MG63 (cell line): Measurements from ENCODE around the gene BMP7. TPM values are rescaled to one million over a fixed set of nuclear protein-coding genes. Genes with fewer than 3 reads are reported as not detected.
"Not testable (repeated sequence)": the region's sequence is repeated elsewhere in the genome, so short reads cannot be mapped to it uniquely, and the experiment has no call there.

Experiments used
- DNase-seq: peaks from one replicate; pipeline ENCODE4 v3.0.0-alpha.2; 2020
- H3K27me3 ChIP-seq: fragments of 250-450 bp; sonication (Bioruptor Pico); 2 replicates; pipeline ENCODE4 v1.5.1; 2020; ENCODE audit warnings: mild to moderate bottlenecking, moderate library complexity
- H3K36me3 ChIP-seq: fragments of 250-450 bp; sonication (Bioruptor Pico); 2 replicates; pipeline ENCODE4 v1.5.1; 2020; ENCODE audit warnings: mild to moderate bottlenecking, moderate library complexity
- H3K4me3 ChIP-seq: fragments of 250-450 bp; sonication (Bioruptor Pico); 2 replicates; pipeline ENCODE4 v1.5.1; 2020; ENCODE audit warnings: mild to moderate bottlenecking, moderate library complexity
- H3K9me3 ChIP-seq: fragments of 250-450 bp; sonication (Bioruptor Pico); 2 replicates; pipeline ENCODE4 v1.5.1; 2020; ENCODE audit warnings: mild to moderate bottlenecking, moderate library complexity
- total RNA-seq: library from RNA; depleted of rRNA; stranded (reverse); fragments of >200 nt; shearing (Covaris generic); gene quantifications from 2 replicates; pipeline ENCODE4 v1.2.3, GENCODE V29; 2014; ENCODE audit warnings: low replicate concordance

BMP7 gene
- total RNA-seq, 1 experiment from 2014 or later: 10.7 TPM

DNA sequence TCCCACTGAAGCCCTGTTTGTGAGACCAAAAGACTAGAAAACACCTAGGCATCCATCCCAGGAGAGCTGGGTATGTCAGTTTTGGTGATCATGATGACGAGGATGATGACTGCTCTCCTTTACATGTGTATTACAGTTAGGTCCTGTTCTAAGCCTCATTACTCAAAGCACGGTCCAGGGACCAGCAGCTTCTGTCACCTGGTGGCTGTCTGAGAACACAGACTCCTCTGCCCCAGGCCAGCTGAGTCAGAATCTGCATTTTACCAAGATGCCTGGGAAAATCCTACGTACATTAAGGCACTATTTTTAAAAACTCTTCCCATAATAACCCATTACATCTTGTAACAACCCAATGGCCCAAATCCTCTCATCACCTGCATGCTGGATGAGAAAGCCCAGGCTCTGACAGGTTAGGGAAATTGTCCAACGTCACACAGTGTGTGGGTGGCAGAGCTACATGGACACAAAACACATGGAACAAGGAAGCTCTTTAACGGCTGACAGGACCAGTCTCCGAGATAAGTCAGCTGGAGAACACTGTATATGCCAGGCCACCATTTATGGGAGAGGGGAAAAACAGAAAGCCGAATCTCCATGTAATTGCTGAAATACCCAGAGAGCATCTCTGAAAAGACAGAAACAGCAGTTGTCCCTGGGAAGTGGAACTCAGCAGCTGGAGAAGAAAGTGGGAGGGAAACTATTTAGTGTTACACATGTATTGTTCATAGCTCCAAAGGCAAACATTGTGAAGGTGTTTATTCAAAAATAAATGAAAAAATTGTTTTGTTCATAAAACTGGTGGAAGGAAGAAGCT is 65.4 kb downstream of the BMP7 start:
- Histone ChIP-seq H3K36me3 (peaks cover 4% of the 10 kb centered on the region; the same call in 1 of the 2 replicates), H3K27me3 (no peaks in the 10 kb centered on the region), H3K4me3 (no peak overlapping the region), H3K9me3 (no peaks in the 10 kb centered on the region)
- no peak for DNase-seq

DNA sequence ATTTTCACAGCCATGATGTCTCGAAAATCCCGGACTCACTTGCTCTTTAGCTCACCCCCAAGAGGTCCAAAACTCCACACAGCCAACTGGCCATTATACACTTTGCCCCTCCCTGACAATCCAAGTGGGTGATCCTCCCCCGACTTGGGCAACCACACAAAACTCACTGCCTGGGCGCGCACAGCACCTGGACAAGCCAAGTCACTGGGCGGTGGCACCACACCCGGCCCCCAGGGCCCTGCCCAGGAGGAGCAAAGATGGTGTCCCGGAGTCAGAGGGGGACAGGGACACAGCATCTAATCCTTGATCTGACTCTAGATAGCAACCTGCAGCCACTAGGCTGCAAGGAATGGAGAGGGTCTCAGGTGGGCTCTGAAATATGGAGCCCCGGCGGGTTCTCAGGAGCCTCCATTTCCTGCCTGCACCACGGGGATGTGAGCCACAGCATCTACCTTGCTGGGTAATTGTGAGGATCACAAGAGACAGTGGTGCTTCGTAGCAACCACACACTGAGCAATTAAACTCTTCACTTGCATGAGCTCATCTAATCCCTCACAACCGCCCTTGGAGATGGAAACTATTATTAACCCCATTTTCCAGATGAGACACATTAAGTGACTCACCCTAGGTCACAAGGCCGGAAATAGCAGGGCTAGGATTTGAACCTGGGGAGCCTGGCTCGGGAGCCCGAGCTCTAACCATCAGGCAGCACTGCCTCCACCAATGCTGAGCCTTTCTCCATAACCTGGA is 66.6 kb downstream of the BMP7 start:
- H3K4me3 ChIP-seq: no peak overlapping the region
- H3K27me3 ChIP-seq: no peaks in the 10 kb centered on the region
- no peaks in the 10 kb centered on the region for H3K9me3 ChIP-seq
- DNase-seq: no peak
- H3K36me3 ChIP-seq: peaks cover 2% of the 10 kb centered on the region; the same call in 1 of the 2 replicates

DNA sequence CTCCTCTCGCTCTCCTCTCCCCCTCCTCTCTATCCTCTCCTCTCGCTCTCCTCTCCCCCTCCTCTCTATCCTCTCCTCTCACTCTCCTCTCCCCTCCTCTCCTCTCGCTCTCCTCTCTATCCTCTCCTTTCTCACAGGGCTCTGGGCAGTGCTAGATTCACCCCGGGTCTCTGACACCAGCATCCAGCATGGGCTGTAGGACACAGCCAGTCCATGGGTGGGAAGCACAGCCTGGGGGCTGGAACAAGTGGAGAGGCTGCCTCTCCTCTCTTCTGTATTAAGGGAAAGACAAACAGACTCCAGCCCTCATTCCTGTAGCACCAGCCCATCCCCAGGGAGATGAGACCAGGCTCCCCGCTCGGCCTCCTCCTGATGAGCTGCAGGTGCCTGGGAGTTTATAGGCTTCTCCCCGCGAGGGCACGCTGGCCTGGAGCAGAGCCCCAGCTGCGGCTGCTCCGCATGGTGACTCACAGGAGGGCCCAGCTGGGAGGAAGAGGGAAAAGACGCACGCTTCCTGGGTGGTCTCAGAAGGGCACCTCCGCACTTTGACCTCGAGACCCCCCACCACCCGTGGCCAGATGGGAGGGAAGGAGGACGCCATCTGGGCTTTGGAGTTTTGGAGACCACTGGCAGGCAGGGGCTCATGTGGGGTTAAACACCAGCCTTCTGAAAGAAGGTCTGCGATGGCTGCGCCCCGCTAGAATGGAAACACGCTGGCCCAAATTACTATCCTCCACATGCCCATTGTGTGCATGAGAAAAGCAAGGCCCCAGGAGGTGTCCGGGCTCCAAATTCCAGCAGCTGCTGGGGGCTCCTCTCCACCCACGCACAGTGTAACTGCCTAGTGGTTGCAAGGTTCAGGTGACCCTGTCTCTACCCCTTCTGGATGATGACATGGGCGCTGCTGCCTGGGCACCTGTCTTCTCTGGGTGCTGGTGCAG is 68.0 kb downstream of the BMP7 start:
- H3K4me3 ChIP-seq: no peak overlapping the region
- H3K36me3 ChIP-seq: no peaks in the 10 kb centered on the region
- H3K27me3 ChIP-seq: no peaks in the 10 kb centered on the region
- DNase-seq: no peak
- H3K9me3 ChIP-seq: no peaks in the 10 kb centered on the region

DNA sequence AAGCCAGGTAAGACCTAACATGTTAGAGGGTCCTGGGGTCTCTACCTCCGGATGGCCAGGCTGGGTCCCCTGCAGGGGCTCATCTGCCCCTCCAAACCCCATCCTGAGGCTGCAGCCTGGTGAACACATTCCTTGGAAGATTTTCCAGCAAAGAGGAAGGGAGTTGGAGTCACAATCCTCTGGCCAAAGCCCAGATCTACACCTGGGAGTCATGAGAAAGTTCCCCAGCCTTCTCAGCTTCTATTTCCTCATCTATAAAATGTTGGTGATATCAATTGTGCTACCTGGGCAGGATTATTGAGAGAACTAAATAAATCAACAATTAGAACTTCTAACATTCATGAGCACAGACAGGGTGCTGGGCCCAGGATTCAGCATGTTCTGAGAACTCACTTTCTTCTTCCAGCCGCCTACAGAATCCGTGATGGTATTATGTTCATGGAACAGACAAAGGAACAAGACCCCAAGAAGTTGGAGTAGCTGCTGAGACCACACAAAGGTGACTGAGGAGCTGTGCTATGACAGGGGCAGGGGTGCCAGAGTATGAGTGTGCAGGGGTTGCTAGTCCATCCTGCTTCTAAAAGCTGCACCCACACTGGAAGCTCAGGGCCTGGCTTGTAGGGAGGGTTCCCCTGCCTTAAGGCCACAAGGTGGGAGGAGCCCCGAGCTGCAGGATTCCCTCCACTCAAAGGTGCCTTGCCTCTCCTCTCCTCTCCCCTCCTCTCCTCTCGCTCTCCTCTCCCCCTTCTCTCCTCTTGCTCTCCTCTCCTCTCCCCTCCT is 68.9 kb downstream of the BMP7 start:
- DNase-seq: no peak
- Histone ChIP-seq H3K9me3 (no peaks in the 10 kb centered on the region), H3K36me3 (no peaks in the 10 kb centered on the region; the same call in 1 of the 2 replicates), H3K4me3 (no peak overlapping the region), H3K27me3 (no peaks in the 10 kb centered on the region)

DNA sequence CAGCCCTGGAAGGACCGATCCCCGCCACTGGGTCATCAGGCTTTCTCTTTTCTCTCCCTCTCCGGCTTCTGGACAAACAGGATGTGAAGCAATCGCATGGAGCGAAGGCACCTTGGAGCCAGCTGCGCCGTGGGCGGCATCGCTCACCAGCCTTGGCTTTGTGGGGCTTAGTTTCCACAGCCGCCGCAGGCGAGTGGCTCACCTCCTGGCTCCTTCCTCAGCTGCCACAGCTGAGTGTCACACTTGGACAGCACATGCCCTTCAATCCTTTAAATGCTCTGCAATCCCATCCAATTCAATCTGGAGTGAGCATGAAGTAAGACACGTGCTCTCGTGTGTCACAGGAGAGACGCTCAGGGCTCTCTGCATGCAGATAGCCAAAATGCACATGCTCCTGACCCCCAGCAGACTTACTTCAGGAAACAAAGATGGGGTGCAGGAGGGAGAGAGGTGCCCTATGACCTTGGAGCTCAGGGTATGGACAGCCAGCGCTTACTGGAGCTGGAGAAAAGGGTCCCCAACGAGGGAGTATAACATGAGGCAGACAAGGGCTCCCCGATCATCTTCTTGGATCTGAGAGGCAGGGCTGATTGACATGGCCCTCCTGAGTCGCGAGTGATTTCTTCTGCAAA is 70.9 kb downstream of the BMP7 start:
- no peaks in the 10 kb centered on the region for H3K9me3 ChIP-seq
- H3K4me3 ChIP-seq: no peak overlapping the region
- no peaks in the 10 kb centered on the region; the same call in 1 of the 2 replicates for H3K36me3 ChIP-seq
- no peaks in the 10 kb centered on the region for H3K27me3 ChIP-seq
- DNase-seq: peak; percentile 98

DNA sequence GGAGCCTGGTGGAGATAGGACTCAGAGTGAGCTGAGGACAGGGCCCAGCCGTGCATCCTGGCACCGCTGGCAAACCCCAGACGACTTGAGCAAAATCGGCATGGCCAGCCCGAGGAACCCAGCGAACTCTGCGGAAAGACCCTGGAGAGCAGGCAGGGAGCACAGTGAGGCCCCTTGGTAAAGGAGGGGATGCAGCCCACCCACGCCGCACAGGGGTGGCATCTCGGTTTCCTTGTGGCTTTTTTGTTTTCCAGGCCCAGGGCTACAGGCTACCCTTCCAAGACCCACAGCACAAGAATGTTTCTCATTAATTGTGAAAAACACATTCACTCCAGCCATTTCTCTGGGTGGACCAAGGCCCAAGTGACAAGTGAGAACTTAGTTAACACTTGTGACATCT is 71.4 kb downstream of the BMP7 start:
- Histone ChIP-seq H3K27me3 (no peaks in the 10 kb centered on the region), H3K9me3 (no peaks in the 10 kb centered on the region), H3K4me3 (no peak overlapping the region), H3K36me3 (no peaks in the 10 kb centered on the region; the same call in 1 of the 2 replicates)
- no peak for DNase-seq

DNA sequence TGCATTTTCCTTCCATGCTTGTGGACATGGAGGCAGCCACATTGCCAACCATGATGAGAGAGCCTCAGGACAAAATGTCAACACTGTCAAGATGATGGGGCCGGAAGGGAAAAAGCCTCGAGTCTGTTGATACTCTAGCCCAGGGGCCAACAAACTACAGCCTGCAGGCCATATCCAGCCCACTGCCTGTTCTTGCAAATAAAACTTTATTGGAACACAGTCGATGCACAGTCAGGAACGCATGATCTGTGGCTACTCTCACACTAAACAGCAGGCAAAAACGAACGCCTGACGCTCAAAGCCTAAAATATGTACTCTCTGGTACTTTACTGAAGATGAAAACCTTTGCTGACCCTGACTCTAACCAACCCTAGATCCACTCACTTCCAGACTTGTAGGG is 72.3 kb downstream of the BMP7 start:
- no peaks in the 10 kb centered on the region for H3K9me3 ChIP-seq
- no peak overlapping the region for H3K4me3 ChIP-seq
- DNase-seq: no peak
- H3K36me3 ChIP-seq: no peaks in the 10 kb centered on the region; the same call in 1 of the 2 replicates
- no peaks in the 10 kb centered on the region for H3K27me3 ChIP-seq

DNA sequence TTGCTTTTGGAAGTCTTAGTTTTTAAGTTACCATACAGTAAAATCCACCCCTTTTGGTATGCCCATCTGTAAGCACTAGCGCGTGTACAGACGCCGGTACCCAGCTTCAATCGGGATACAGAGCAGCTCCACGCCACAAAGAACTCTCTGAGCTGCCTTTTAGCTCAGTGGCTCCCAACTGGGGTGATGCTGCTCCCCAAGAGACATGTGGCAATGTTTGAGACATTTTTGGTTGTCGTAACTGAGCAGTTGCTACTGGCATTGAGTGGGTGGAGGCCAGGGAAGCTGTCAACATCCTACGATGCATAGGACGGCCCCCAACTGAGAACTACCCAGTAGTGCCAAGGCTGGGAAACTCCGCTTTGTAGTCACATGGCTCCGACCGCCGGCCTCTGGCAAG is 73.3 kb downstream of the BMP7 start:
- Histone ChIP-seq H3K4me3 (no peak overlapping the region), H3K27me3 (no peaks in the 10 kb centered on the region), H3K9me3 (no peaks in the 10 kb centered on the region), H3K36me3 (no peaks in the 10 kb centered on the region; the same call in 1 of the 2 replicates)
- DNase-seq: no peak

DNA sequence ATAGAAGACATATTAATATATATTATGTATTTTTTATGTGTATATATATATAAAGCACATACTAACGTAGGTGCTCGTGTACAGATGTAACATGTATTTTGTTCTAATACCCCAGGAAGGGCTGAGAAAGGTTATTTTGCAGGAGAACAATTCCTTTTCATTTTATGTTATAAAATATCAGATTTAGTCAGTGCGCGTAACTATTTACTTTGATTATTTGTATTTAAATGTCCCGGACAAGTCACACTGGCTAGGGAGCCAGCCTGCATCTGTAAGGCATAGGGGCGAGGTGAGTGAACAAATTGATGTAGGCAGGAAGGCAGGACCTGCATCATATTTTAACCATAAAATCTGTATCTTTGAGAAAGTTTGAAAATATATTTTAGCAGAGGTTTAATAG is 74.1 kb downstream of the BMP7 start:
- no peak for DNase-seq
- Histone ChIP-seq H3K9me3 (no peaks in the 10 kb centered on the region), H3K4me3 (no peak overlapping the region), H3K36me3 (no peaks in the 10 kb centered on the region; the same call in 1 of the 2 replicates), H3K27me3 (no peaks in the 10 kb centered on the region)

DNA sequence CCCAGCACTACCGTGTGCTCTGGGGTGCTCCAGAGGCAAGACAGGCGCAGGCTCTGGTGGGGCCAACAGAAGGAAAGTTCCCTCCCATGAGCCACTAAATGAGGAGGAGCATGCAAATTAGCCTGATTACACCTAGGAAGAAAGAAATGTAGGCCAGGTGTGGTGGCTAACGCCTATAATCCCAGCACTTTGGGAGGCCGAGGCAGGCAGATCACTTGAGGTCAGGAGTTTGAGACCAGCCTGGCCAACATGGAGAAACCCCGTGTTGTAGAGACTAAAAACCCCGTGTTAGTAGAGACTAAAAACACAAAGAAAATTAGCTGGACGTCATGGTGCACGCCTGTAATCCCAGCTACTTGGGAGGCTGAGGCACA is 75.2 kb downstream of the BMP7 start:
- H3K27me3 ChIP-seq, H3K36me3 ChIP-seq, H3K4me3 ChIP-seq, DNase-seq, H3K9me3 ChIP-seq: not testable (repeated sequence)

DNA sequence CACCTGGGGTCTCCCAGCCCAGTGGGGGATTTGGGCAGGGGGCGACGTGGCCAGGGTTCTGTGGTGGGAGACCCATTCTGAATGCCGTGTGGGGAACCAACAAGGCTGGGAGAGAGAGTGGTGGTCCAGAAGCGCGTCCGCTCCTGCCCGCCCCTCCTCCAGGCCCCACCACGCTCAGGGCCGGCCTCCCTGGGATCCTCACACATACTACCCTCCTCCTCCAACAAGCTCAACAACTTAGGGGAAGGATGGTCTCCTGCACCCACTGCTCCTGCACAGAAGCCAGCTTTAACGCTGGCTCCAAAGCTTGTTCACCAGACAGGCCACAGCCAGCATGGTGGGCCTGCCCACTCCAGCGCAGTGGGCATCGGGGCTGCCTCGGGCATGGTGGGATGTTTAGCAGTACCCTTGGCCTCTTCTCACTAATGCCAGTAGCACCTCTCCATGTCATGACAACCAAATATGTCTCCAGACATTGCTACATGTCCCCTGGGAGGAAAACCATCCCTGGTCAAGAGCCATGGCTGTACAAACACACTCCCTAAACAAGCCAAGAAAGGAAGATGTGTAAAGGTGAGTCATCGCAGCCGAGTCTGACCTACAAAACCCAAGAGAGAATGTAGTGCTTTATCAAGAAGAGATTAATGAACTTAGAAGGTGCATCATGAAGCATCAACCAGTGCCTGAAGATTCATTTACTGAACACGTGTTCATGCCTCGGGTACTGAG is 75.7 kb downstream of the BMP7 start:
- DNase-seq: peak; percentile 67
- Histone ChIP-seq H3K27me3 (no peaks in the 10 kb centered on the region), H3K36me3 (no peaks in the 10 kb centered on the region; the same call in 1 of the 2 replicates), H3K4me3 (no peak overlapping the region), H3K9me3 (no peaks in the 10 kb centered on the region)

DNA sequence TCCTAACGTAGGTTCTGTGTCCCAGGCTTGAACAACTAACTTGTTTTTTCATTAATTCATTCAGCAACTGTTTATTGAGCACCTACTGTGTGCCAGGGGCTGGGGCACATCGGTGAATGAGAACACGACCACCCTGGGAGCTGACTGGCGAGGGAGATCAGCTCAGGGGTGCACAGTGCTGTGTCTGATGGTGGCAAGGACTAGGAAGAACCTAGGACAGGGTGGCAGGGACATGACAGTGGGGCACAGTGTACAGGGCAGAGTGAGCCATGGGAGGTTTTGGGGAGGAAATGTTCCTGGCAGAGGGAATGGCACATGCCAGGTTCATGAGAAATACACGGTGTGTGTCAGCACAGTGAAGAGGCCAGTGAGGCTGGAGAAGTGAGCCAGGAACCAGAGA is 76.7 kb downstream of the BMP7 start:
- Histone ChIP-seq H3K4me3 (no peak overlapping the region), H3K36me3 (no peaks in the 10 kb centered on the region; the same call in 1 of the 2 replicates), H3K27me3 (no peaks in the 10 kb centered on the region), H3K9me3 (no peaks in the 10 kb centered on the region)
- DNase-seq: peak; percentile 42

DNA sequence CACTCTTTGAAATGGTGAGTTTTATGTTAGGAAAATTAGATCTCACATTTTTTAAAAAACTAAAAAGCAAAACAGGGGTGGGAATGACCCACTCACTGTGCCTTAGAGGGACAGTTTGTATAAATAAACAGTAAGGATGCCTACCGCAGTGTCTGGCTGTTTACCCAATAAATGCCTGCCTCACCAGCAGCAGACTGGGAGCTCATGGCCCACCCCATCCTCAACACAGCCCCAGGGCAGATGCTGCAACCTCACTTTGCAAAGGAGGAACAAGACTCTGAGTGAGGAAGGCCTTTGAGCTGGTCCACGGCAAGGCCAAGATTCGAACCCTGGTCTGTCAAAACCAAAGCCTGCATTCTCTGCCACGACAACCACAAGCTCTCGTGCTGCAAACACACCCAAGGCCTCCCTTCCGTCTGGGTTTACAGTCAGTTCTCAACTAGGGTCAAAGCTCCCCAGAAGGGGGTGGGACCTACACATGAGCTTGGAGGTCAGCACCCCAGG is 77.8 kb downstream of the BMP7 start:
- DNase-seq: no peak
- Histone ChIP-seq H3K27me3 (no peaks in the 10 kb centered on the region), H3K9me3 (no peaks in the 10 kb centered on the region), H3K4me3 (no peak overlapping the region), H3K36me3 (no peaks in the 10 kb centered on the region; the same call in 1 of the 2 replicates)

DNA sequence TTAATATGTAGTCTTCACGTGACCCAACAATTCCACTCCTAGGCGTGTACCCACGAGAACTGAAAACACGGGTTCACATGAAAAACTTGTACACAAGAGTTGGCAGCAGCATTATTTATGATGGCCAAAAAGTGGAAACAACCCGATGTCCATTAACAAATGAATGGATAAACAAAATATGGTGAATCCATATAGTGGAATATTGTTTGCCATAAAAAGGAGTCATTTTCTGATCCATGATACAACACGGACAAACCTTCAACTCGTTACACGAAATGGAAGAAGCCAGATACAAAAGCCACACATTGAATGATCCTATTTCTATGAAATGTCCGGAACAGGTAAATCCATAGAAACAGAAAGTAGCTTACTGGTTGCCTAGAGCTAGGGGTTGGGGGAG is 78.4 kb downstream of the BMP7 start:
- no peaks in the 10 kb centered on the region for H3K27me3 ChIP-seq
- no peaks in the 10 kb centered on the region for H3K9me3 ChIP-seq
- no peak for DNase-seq
- no peaks in the 10 kb centered on the region; the same call in 1 of the 2 replicates for H3K36me3 ChIP-seq
- H3K4me3 ChIP-seq: no peak overlapping the region

DNA sequence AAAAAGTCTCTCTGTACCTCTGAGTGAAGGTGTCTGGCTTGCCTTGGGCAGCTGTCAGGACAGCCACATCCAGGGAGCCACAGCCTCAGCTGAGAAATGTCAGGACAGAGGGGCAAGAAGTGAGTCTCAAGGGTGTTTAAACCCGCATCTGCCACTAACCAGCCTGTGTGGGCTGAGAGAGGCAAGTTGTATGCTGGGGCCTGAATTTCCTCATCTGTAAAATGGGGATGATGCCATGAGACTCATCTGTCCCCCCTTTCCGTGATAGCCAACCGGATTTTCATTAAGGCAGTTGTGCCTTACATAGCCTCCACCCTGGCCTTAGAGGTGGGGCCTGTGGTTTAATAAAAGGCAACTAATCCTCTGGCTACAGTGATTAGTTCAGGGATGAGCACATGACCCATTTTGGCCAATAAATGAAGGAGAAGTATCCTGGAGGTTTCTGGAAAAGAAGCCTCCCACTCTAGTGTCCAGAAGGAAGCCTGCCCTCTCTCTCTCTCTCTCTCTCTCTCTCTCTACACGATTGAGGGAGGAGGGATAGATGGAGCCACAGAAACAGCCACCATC is 79.3 kb downstream of the BMP7 start:
- no peaks in the 10 kb centered on the region for H3K27me3 ChIP-seq
- no peaks in the 10 kb centered on the region for H3K36me3 ChIP-seq
- H3K4me3 ChIP-seq: no peak overlapping the region
- no peak for DNase-seq
- no peaks in the 10 kb centered on the region for H3K9me3 ChIP-seq
